Adipose tissue (tissue), 3 donors: Measurements from ENCODE around the gene INPP4B. TPM values are rescaled to one million over a fixed set of nuclear protein-coding genes. Genes with fewer than 3 reads are reported as not detected.

Experiments used
- H3K27ac ChIP-seq: one replicate; pipeline ENCODE4 v1.5.1; 2013; ENCODE audit warnings: low read depth, low read length
- WGBS, 3 donors: extraction: QIAGEN DNeasy Blood & Tissue Kit; methylation state at CpG; one replicate each; pipeline ENCODE4 v1.1.7; 2013; 5-methylcytosine and 5-hydroxymethylcytosine counted together
- polyA plus RNA-seq, 3 donors: library from polyadenylated mRNA; stranded (reverse); fragments of 200-250 nt; gene quantifications; one replicate each; pipeline ENCODE4 v1.2.3, GENCODE V29; 2013
- donor health status: healthy with polysubstance abuse.
- donor health status: Bipolar disorder and iron deficiency.
- donor health status: healthy.

INPP4B gene
- polyA plus RNA-seq, 3 donors, result 1.5 to 2.9 (median 2.4) TPM

DNA sequence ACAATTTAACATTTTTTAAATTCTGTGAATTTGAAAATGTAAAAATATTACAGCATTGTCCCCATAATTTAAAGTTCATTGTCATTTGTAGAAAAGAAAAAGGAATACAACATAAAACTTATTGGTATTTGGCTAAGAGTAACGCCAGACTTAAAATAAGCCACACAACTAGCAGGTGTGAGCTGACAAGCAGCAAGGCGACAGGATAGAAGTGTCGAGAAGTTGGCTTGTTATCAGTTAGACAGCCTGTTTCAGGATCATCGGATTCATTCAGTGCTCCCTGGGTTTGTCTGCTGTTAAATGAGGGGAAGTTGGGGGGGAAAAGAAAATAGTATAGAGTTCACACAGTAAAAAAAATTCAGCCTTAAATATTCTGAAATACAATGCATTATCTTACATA, 816.1 kb downstream of the INPP4B start:
- WGBS, 3 donors, result 73 to 85% (median 80%) methylated on average over 4 of the region's 4 CpGs
- no peak overlapping the region for H3K27ac ChIP-seq

DNA sequence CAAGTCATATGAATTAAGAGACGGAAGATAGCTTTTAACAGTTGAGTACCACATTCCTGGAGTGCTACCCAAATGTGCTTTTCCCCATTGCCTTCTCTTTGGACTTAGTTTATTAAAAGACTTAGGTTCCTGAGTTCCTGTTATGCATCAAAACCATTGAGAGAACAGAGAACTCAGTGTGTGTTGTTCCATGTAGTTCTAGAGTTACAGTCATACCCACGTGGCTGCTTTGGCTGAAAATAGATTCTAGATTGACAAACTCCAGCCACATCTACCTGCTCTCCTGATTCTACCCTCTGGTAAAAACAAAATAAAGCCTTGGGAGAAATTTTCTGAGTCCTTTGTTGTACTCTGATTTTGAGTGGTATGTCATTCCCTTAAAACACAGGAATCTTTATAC, 824.3 kb downstream of the INPP4B start:
- WGBS, 3 donors, result 70 to 89% (median 84%) methylated on average over 2 of the region's 2 CpGs
- no peak overlapping the region for H3K27ac ChIP-seq

GRCh38 chr4:142021181-142021580, 824.9 kb downstream of the INPP4B start:
- 99 to 100% (median 100%) methylated on average over 1 of the region's 1 CpG for WGBS, 3 donors
- H3K27ac ChIP-seq, result no peak overlapping the region

- H3K27ac ChIP-seq, result no peak overlapping the region
Measured at GRCh38 chr4:142016031-142016430, 830.1 kb downstream of the INPP4B start.

DNA sequence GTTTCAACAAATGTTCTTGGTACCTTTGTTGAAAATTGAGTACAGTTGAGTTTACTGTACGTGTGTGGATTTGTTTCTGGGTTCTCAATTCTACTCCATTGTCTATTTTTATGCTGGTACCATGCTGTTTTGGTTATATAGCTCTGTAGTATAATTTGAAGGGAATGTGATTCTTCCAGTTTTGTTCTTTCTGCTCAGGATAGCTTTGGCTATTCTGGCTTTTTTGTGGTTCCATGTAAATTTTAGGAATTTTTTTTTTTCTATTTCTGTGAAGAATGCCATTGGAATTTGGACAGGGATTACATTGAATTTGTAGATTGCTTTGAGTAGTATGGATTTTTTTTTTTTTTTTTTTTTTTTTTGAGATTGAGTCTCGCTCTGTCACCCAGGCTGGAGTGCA, 836.4 kb downstream of the INPP4B start:
- no peak overlapping the region for H3K27ac ChIP-seq
- WGBS, 3 donors, result 72 to 88% (median 81%) methylated on average over 2 of the region's 2 CpGs

DNA sequence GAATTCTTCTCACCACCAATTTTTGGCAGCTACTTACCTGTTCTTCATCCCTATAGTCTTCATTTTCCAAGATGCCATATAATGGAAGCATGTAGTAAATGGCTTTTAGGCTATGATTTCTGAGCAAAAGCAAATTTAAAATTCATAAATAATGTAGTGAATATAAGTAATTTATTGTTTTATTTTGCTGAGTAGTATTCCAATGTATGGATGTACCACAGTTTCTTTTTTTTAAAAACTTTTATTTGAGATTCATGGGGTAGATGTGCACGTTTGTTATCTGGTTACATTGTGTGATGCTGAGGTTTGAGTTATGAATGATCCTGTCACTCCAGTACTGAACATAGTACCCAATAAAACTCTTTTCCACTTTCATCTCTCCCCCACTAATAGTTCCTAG, 840.6 kb downstream of the INPP4B start:
- 85 to 97% (median 91%) methylated on average over 1 of the region's 1 CpG for WGBS, 3 donors
- no peak overlapping the region for H3K27ac ChIP-seq

DNA sequence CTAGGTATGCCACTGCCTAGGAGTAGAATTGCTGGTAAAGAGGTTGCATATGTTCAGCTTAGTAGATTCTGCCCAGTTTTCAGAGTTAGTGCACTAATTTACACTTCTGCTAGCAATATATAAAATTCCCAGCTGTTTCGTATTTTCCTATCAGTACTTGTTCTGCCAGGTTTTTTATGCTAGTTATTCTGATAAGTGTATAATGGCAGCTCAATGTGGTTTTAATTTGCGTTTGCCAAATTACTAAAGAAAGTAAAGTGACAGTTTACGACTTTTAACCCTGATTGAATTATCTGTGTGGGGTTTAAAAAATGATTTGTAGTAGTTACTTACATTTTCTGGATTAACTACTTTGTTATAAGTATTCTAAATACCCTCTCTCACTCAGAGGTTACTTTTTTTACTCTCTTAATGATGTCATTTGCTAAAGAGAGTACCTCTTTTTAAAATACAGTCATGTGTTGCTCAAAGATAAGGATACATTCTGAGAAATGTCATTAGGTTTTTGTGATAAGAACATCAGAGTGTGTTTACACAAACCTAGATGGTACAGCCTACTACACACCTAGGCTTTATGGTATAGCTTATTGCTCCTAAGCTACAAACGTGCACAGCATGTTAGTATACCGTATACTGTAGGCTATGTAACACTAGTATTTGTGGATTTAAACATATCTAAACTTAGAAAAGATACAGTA, 846.5 kb downstream of the INPP4B start:
- no peak overlapping the region for H3K27ac ChIP-seq
- WGBS, 3 donors, result 68 to 87% (median 81%) methylated on average over 5 of the region's 5 CpGs

- 47 to 53% (median 50%) methylated on average over 1 of the region's 1 CpG for WGBS, 3 donors
- H3K27ac ChIP-seq, result no peak overlapping the region
Measured at GRCh38 chr4:141995056-141995455, 851.0 kb downstream of the INPP4B start.

DNA sequence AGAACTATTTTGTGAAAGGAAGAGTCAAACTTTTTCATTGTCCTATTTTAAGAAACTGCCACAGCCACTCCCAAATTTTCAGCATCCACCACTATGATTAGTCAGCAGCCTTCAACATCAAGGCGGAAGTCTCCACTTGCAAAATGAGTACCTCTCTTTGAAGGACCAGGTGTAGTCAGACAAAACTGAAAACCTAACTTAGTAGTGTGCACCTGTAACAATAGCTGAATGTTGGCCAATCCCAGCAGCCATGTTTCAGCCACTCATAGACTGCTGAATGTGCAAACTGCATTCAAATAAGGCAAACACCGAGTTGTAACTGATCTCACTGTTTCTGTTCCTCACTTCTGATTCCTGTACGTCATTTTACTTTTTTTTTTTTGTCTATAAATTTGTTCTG, 868.7 kb downstream of the INPP4B start:
- no peak overlapping the region for H3K27ac ChIP-seq
- WGBS, 3 donors, result 68 to 83% (median 78%) methylated on average over 3 of the region's 3 CpGs
